ENCODE results near the gene CERS6.
"Not testable (repeated sequence)": the region's sequence is repeated elsewhere in the genome, so short reads cannot be mapped to it uniquely, and the experiment has no call there.

CERS6 gene

GRCh38 chr2:168455645-168456520 is at the start of gene CERS6:
CERS6 (plus strand) TSS chr2:168456272; CDS start chr2:168456449, 177 bp downstream.
- DNase-seq = peak; percentile 76

DNA sequence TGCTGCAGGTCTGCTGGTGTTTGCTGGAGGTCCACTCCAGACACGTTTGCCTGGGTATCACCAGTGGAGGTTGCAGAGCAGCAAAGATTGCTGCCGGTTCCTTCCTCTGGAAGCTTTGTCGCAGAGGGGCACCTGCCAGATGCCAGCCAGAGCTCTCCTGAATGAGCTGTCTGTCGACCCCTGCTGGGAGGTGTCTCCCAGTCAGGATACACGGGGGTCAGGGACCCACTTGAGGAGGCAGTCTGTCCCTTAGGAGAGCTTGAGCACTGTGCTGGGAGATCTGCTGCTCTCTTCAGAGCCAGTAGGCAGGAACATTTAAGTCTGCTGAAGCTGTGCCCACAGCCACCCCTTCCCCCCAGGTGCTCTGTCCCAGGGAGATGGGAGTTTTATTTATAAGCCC is 43.8 kb upstream of the CERS6 start:
- not testable (repeated sequence) for DNase-seq

DNA sequence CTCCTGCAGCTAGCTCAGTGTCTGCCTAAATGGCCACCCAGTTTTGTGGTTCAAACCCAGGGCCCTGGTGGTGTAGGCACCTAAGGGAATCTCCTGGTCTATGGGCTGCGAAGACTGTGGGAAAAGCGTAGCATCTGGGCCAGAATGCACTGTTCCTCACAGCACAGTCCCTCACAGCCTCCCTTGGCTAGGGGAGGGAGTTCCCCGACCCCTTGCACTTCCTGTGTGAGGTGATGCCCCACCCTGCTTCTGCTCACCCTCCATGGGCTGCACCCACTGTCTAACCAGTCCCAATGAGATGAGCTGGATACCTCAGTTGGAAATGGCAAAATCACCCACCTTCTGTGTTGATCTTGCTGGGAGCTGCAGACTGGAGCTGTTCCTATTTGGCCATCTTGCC is 43.0 kb upstream of the CERS6 start:
- DNase-seq = not testable (repeated sequence)

GRCh38 chr2:168416555-168416954 is 39.5 kb upstream of the CERS6 start:
- DNase-seq = no peak

DNA sequence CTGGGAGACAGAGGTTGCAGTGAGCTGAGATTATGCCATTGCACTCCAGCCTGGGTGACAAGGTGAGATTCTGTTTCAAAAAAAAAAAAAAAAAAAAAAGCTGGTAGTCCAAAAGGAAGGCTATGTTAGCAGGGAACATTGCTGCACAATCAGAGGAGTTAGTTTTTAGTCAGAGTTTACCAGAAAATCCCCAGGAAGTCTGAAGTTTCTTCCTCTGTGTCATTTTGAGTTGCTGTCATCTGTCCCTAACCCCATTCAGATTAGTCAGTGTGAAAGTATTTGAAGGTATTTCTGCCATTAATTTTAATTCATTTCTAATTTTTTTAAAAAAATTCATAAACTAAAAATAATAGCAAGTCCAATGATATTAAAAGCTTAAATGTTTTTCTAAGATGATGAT is 33.5 kb upstream of the CERS6 start:
- no peak for DNase-seq

GRCh38 chr2:168424112-168424951 is 31.7 kb upstream of the CERS6 start:
- no peak for DNase-seq

DNA sequence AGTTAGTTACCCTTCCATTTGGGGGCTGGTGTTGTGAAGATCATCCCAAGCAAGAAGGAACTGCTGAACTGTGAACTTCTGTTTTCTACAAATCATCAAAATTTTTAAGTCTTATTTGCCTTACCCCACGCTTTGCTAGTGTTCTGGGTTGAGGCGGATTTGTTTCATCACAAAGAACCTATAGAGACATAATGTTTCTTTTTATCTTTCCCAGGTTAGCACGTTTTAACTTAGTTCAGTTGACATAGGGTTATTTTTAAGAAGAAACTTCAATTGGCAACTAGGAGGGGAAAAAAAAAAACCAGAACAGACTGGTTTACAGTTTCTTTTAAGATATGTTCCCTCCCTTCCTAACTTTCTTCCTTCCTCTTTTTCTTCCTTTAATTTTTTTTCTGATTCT is 31.1 kb upstream of the CERS6 start:
- DNase-seq = no peak

- DNase-seq = no peak
These were observed 29.2 kb upstream of the CERS6 start for GRCh38 chr2:168426861-168427260.

- DNase-seq = no peak
These were observed 28.6 kb upstream of the CERS6 start for GRCh38 chr2:168427451-168427850.

GRCh38 chr2:168428431-168428830 is 27.6 kb upstream of the CERS6 start:
- DNase-seq = no peak

- no peak for DNase-seq
These were observed 26.1 kb upstream of the CERS6 start for GRCh38 chr2:168429988-168430387.

DNA sequence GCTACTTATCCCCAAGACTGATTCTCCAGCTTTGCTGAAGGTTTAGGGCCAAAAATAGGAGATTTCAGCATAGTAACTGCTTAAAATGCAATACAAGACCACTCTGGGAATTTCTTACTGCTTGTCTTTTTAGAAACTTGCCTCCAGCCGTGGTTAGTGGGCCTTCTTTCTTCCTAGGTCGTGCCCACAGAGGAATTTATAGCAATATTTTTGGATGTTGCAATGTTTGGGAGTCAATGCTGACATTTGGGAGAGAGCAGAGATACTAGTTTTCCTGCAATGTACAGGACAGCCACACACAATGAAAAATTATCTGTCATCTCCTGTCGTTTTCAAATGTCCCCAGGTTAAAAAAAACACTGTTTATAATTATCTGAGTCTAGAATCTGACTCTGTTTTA is 25.6 kb upstream of the CERS6 start:
- no peak for DNase-seq

GRCh38 chr2:168431301-168432024 is 24.6 kb upstream of the CERS6 start:
- DNase-seq = no peak

- no peak for DNase-seq
These were observed 24.0 kb upstream of the CERS6 start for GRCh38 chr2:168432100-168432499.

GRCh38 chr2:168432565-168433186 is 23.4 kb upstream of the CERS6 start:
- no peak for DNase-seq

DNA sequence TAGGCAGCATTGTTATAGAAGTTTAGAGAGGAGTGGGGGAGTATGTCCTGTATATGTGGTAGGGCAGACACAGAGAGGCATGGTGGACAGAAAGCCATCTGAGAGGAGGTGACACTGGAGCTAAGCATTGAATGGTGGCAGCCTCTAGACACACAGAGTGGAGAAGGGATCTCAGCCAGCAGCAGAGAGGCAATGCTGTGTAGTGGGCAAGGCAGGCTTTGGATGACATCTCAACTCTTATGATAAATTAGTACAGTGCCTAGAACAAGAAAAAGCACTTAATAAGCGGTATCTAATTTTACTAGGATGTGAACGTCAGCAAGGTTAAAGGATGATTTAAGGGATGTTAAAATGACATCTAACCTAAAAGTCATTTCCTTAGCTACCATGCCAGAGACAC is 22.5 kb upstream of the CERS6 start:
- DNase-seq = no peak

DNA sequence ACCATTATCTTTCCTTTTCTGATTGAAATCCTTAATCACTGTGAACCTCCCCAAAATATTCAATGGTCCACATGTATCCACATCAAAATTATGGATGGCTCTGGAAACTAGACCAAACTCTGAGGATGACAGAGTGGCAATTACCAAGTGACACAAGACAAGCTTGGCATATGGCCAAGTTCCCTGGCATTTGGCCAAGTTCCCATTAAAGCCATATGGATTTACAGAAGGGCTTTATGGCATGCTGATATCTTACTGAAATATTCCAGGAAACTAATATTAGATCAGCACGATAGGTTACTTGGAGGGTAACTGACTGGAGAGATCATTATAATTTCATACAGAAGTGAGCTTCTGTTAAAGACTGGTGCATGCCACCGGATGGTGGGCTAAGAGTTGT is 21.9 kb upstream of the CERS6 start:
- DNase-seq = no peak

GRCh38 chr2:168436840-168437239 is 19.2 kb upstream of the CERS6 start:
- no peak for DNase-seq

- DNase-seq = no peak
These were observed 17.5 kb upstream of the CERS6 start for GRCh38 chr2:168438553-168438952.

- DNase-seq = no peak
These were observed 16.5 kb upstream of the CERS6 start for GRCh38 chr2:168439536-168439935.

GRCh38 chr2:168441214-168441872 is 14.7 kb upstream of the CERS6 start:
- DNase-seq = no peak

- DNase-seq = no peak
These were observed 12.3 kb upstream of the CERS6 start for GRCh38 chr2:168443818-168444217.

All from CD4-positive, alpha-beta T cell treated with Interleukin-12 subunit alpha and Interleukin-12 subunit beta, for 1 hour (primary cell).